Left cardiac atrium (tissue), 2 donors: ENCODE results near the gene KRTAP19-6. TPM values are rescaled to one million over a fixed set of nuclear protein-coding genes. Genes with fewer than 3 reads are reported as not detected.

ENCODE experiments used
- total RNA-seq, 2 donors: library from RNA; stranded (reverse); fragmentation: NEBNext Ultra II Directional; extraction: Animal tissue kit (Norgen Biotek cat#: 25700); gene quantifications; one replicate each; pipeline ENCODE4 v1.2.1, GENCODE V29; 2021
- donor health status: DM: no; HTN: yes; CAD: no; lungs with severe emphysema.
- donor health status: DM: yes; HTN: yes; CAD: no.

The KRTAP19-6 gene
- total RNA-seq, 2 donors from 2014 or later = not detected

Other genes starting within 250 kb of the KRTAP19-6 start
- gene KRTAP26-1, start 221.5 kb downstream of the KRTAP19-6 start, total RNA-seq = not detected
- gene KRTAP27-1, start 204.2 kb downstream of the KRTAP19-6 start, total RNA-seq = not detected
- gene KRTAP23-1, start 193.3 kb downstream of the KRTAP19-6 start, total RNA-seq = not detected
- gene KRTAP13-2, start 169.6 kb downstream of the KRTAP19-6 start, total RNA-seq = not detected
- gene KRTAP13-1, start 145.8 kb downstream of the KRTAP19-6 start, total RNA-seq = not detected
- gene KRTAP13-3, start 115.9 kb downstream of the KRTAP19-6 start, total RNA-seq = not detected
- gene KRTAP13-4, start 111.6 kb downstream of the KRTAP19-6 start, total RNA-seq = not detected
- not detected for gene KRTAP15-1, start 101.6 kb downstream of the KRTAP19-6 start, total RNA-seq
- gene KRTAP19-1, start 61.5 kb downstream of the KRTAP19-6 start, total RNA-seq = not detected
- gene KRTAP19-2, start 54.4 kb downstream of the KRTAP19-6 start, total RNA-seq = not detected
- not detected for gene KRTAP19-3, start 49.9 kb downstream of the KRTAP19-6 start, total RNA-seq
- not detected for gene KRTAP19-4, start 44.7 kb downstream of the KRTAP19-6 start, total RNA-seq
- not detected for gene KRTAP19-5, start 39.7 kb downstream of the KRTAP19-6 start, total RNA-seq
- gene KRTAP19-7, start 19.4 kb upstream of the KRTAP19-6 start, total RNA-seq = not detected
- not detected for gene KRTAP22-2, start 48.5 kb upstream of the KRTAP19-6 start, total RNA-seq
- not detected for gene KRTAP6-3, start 50.6 kb upstream of the KRTAP19-6 start, total RNA-seq
- not detected for gene KRTAP6-2, start 57.0 kb upstream of the KRTAP19-6 start, total RNA-seq
- gene KRTAP22-1, start 59.2 kb upstream of the KRTAP19-6 start, total RNA-seq = not detected
- not detected for gene KRTAP6-1, start 72.1 kb upstream of the KRTAP19-6 start, total RNA-seq
- gene KRTAP20-1, start 74.6 kb upstream of the KRTAP19-6 start, total RNA-seq = not detected
- not detected for gene KRTAP20-4, start 78.8 kb upstream of the KRTAP19-6 start, total RNA-seq
- gene KRTAP20-2, start 93.3 kb upstream of the KRTAP19-6 start, total RNA-seq = not detected
- gene KRTAP20-3, start 101.0 kb upstream of the KRTAP19-6 start, total RNA-seq = not detected
- not detected for gene KRTAP21-3, start 176.9 kb upstream of the KRTAP19-6 start, total RNA-seq
- gene KRTAP21-2, start 205.4 kb upstream of the KRTAP19-6 start, total RNA-seq = not detected
- not detected for gene KRTAP21-1, start 213.6 kb upstream of the KRTAP19-6 start, total RNA-seq